Suprapubic skin (tissue), 3 donors: Measurements from ENCODE around the gene HACE1.

ENCODE experiments used
- CTCF ChIP-seq, 2 donors: fragments of 200-600 bp in 1 of 2; fragments of 450-650 bp in 1 of 2; sonication (generic) in 1 of 2; IDR thresholded peaks; one replicate each; pipeline ENCODE4 v1.5.1; 2016 to 2019; ENCODE audit warnings: antibody characterized with exemption in 2 of 2, mild to moderate bottlenecking in 1 of 2, moderate library complexity in 1 of 2
- POLR2A ChIP-seq, 2 donors: fragments of 450-650 bp; IDR thresholded peaks; one replicate each; pipeline ENCODE4 v1.6.1; 2017; ENCODE audit warnings: antibody characterized with exemption in 2 of 2, mild to moderate bottlenecking in 2 of 2, moderate library complexity in 2 of 2

GRCh38 chr6:104814743-104815142 lies 45.0 kb downstream of the HACE1 start:
- TF ChIP-seq CTCF (IDR thresholded peaks at IDR 0.05) (no peak), POLR2A (IDR thresholded peaks at IDR 0.05) (no peak)
